Astrocyte of the hippocampus (primary cell): ENCODE results near the gene SGSM1.

ENCODE experiments used
- DNase-seq: peaks from one replicate; pipeline ENCODE4 v3.0.0; 2011; ENCODE audit warnings: low read depth, low spot score

Gene SGSM1

GRCh38 chr22:24948356-24949202, 142.6 kb downstream of the SGSM1 start:
- no peak for DNase-seq

- peak; percentile 29 for DNase-seq
Measured at GRCh38 chr22:24950272-24950902, 144.4 kb downstream of the SGSM1 start.

GRCh38 chr22:24951942-24952836, 146.2 kb downstream of the SGSM1 start, which contains the start of gene KIAA1671:
TSS of gene KIAA1671 (plus strand) at chr22:24952716. CDS start at chr22:25028000, 75,284 bp downstream.
- DNase-seq = peak; percentile 92

DNA sequence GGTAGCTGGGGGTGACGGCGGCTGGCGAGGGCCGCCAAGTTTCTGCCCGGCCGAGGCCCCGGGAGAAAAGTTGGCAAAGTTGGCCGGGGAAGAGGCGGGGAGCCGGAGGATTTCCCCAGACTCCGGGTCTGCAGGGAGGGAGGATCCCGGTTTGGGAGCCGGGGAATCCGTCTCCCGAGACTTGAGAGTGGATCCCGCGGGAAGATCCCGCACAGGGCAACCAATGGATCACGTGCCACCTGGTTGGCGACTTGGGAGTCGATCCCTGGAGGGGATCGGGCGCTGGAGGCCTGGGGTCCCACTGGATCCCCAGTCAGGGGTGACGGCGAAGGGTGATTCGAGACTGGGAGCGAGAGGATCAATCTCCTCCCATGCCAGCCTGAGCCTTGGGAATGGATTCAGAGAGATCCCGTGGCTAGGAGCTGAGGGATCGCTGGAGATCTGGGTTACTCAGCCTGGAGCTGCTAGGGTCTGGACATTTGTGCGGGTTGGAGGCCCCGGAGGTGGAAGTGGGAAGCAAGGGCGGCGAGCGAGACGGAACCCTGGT, 146.9 kb downstream of the SGSM1 start:
- peak; percentile 76 for DNase-seq

- peak; percentile 24 for DNase-seq
Measured at GRCh38 chr22:24953384-24954113, 147.5 kb downstream of the SGSM1 start.

DNA sequence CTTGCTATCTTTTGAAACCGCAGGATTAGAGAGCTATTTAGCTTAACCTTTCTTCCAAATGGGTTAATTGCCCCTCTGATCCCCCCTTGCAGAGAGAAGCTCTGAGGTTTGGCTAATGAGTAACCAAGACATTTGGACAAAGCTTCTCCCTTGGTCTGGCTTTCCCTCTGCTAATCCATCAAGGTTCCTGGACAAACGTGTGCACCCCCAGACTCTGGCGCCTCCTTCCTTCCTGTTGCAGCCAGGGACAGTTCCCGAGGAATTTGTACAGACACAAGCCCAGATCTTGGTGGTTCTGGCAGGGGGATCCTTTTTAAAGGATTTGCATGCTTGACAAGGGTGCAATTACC, 148.1 kb downstream of the SGSM1 start:
- peak; percentile 41 for DNase-seq

DNA sequence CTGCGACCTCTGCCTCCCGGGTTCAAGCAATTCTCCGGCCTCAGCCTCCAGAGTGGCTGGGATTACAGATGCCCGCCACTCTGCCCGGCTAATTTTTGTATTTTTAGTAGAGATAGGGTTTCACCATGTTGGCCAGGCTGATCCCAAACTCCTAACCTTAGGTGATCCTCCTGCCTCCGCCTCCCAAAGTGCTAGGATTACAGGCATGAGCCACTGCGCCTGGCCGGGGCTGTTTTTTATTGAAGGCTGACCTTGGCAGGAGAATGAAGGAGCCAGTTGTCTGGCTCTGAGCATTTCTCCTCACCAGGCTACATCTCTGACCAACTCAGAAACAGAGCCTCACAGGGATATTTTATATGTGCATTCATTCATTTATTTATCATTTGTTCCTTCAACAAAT, 148.8 kb downstream of the SGSM1 start:
- DNase-seq = no peak

DNA sequence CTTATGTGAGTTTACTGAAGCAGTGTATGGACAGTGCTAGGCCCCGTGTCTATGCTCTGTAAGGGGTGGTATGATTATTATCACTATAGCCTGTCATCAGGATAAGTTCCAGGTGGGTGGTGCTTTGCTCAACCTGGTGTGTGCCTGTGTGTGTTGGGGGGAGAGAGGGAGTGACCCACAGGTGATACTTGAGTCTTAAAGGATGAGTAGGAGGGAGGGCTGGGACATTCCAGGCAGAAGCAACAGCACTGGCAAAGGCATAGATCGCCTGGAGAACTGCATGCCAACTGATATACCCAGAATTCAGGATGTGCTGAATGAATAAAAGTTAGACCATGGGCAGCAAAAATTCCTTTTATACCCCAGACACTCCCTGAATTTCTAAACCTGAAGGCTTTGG, 151.0 kb downstream of the SGSM1 start:
- DNase-seq = no peak

DNA sequence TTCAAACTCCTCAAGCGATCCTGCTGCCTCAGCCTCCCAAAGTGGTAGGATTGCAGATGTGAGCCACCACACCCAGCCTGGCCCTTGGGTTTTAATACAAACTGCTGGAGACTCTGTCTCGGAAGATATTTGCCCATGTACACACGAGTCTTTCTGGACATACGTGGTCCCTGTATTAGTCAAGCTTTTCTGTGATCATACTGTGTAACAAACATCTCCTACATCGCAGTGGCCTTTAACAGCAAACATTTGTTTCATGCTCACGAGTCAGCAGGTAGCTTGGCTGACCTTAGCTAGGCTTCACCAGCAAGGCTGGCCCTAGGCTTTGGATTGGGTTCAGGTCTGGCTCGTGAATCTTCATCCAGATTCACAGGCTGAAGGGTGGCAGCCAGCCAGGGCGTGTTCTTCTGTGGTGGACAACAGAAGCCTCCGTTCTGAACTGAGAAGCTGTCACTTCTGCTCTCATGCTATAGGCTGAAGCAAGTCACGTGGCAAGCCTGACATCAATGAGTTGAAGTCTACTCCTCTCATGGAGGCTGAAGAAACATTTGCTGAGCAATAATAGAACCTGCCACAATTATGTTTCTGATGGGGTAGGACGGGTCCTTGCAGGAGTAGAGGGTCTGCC, 155.3 kb downstream of the SGSM1 start:
- no peak for DNase-seq

DNA sequence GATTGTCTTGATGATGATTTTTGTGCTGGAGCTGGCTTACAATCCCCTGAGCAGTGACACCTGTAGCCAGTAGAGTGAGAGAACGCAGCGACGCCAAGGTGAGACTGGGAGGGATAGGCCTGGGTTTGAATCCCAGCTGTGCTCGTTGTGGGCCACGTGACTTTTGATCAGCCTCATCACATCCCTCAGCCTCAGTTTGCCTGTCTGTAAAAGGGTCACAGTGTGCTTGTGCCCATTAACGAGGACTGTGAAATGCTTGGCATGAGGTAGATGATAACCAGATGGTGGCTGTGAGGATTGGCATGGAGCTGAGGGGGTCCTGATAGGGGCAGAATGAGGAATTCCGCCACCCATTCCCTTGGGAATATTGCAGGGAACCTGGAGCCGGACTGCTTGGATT, 156.1 kb downstream of the SGSM1 start:
- no peak for DNase-seq

GRCh38 chr22:24962835-24963234, 156.8 kb downstream of the SGSM1 start:
- DNase-seq = no peak

DNA sequence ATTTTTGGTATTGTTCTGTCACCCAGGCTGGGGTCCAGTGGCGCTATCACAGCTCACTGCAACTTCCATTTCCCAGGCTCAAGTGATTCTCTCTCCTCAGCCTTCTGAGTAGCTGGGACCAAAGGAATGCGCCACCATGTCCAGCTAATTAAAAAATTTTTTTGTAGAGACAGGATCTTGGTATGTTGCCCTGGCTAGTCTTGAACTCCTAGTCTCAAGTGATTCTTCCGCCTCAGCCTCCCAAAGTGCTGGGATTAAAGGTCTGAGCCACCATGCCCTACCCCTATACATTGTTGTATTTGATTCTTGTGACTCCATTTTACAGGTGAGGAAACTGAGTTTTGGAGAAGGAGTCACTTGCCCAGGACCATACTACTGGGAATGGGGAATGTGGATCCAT, 158.4 kb downstream of the SGSM1 start:
- DNase-seq = peak; percentile 33

DNA sequence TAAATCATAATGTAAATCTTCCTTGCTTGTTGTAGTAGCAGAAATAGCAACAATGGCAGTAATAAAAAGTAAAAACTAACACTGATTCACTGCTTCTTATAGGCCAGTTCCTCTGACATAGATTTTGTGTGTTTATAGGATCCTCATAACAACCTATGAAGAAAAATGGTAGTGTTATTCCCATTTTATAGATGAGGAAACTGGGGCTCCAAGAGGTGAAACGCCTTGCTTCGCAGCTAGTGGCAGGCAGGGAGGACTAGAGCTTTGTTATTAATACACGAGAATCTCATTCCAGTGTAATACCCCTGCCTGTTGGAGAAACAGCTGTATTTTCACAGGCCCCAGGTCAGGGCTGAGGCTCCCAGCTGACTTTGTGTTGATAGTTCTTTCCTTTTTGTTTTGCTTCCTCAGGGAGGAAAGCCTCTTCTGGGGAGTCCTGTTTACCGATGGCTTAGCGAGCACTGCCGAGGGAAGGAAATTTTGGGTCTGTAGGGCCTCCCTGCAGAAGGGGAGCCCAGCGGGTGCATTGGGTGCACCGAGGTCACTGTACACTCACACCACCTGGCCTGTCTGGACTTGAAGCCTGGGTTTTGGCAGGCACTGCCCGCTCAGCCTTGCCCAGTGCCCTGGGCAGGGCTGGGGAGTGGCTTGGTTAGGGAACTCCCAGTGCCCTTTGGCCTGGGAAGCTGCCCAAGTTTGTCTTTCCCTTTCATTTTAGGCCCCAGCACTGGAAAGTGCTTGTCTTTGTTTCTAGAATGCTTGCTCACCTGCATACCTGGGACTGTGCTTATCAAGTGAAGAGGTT, 160.0 kb downstream of the SGSM1 start:
- no peak for DNase-seq

- DNase-seq = peak; percentile 67
Measured at GRCh38 chr22:24968066-24968561, 162.1 kb downstream of the SGSM1 start.

DNA sequence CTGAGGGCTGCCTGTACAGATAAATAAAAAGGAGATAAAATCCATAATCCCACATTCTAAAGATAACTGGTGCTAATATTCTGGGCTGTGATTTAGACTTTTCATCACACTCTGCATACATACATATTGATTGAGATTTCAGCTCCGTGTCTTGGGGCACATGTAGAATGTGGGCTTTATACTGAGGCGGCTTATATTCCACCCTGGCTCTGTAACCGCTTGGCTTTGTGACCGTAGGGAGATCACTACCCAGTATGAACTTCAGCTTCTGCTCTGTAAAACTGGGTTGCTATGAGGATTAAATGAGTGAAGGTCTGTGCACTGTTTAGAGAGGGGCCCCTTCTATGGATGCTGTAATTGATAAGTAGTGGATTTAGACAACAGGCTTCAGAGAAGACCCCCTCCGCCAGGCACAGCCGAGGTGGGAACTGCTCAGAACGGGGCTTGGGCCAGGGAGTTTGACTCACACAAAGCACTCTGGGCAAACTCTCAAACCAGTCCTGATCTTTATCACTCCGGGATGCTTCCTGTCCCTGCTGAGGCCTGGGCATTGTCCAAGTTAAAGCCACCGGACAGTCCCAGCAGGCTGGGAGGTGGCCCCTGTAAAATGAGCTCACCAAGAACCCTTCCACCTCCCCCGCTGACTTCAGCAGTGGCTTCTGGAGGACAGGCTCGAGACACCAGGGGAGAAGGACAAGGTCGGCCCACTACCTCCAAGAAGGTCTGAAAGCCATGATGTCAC, 163.7 kb downstream of the SGSM1 start:
- peak; percentile 61 for DNase-seq

DNA sequence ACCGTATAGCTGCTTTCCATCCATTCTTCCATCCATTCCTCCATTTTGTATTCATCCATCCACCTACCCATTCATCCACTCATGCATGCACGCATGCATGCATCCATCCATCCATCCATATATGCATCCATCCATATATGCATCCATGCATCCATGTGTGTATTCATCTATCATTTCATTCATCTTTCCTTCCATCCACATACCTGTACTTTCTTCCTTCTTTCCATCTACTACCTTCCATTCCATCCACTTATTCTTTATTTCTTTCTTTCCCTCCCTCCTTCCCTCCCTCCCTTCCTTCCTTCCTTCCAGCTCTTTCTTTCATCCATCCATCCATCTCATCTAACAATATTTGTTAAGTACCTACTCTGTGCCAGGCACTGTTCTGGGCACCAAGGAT, 166.4 kb downstream of the SGSM1 start:
- no peak for DNase-seq

- DNase-seq = no peak
Measured at GRCh38 chr22:24973872-24974271, 167.9 kb downstream of the SGSM1 start.

DNA sequence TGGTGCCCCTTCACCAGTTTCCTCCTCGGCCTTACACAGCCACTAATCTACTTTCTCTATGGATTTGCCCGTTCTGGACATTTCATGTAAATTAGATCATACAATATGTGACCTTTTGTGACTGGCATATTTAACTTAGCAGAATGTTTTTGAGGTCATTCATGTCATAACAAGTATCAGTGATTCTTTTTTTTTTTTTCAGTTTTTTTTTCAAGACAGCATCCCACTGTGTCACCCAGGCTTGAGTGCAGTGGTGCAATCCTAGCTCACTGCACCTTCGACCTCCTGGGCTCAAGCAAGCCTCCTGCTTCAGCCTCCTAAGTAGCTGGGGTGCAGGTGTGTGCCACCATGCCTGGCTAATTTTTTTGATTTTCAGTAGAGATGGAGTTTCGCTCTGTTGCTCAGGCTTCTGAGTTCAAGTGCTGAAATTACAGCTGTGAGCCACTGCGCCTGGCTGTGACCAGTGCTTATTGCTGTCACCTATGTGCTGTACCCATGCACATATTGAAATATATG, 169.2 kb downstream of the SGSM1 start:
- DNase-seq = no peak
